Measurements from ENCODE around the gene SLC6A5.

DNA sequence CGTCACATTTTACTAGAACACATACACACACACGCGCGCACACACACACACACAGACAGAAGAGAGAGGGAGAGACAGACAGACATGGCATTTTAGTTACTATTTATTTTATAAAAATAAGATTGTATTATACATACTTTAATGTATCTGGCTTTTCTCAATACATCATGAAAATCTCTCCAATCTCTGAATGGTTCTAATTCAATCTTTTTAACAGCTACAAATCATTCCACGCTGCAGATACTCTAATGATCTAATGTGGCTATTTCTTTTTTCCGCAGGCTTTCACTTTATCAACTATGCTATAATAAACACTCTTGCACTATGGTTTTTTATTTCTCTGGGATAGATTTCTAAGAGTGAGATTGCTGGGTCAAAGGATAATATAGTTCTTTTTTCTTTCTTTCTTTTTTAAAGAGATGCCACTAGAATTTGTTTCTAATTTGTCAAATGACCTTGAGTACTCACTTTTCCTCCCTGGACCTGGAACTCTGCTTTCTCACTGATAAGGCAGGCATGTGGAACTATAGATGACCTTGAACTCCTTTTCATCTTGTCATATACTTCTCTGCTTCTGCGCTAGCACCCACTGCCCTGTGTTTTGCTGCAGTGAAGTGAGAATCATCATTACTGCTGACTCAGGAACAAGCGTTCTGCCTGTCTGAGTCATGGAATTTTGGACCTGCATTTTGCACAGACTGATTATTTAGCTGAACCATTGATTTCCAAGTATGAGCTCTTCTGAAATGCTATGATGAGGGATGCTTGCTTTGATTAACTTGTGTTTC lies 4.9 kb upstream of the SLC6A5 start:
- TF ChIP-seq, protein P1, sequence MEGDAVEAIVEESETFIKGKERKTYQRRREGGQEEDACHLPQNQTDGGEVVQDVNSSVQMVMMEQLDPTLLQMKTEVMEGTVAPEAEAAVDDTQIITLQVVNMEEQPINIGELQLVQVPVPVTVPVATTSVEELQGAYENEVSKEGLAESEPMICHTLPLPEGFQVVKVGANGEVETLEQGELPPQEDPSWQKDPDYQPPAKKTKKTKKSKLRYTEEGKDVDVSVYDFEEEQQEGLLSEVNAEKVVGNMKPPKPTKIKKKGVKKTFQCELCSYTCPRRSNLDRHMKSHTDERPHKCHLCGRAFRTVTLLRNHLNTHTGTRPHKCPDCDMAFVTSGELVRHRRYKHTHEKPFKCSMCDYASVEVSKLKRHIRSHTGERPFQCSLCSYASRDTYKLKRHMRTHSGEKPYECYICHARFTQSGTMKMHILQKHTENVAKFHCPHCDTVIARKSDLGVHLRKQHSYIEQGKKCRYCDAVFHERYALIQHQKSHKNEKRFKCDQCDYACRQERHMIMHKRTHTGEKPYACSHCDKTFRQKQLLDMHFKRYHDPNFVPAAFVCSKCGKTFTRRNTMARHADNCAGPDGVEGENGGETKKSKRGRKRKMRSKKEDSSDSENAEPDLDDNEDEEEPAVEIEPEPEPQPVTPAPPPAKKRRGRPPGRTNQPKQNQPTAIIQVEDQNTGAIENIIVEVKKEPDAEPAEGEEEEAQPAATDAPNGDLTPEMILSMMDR (IDR thresholded peaks at IDR 0.05): no peak
- no peak for TF ChIP-seq POLR2A (IDR thresholded peaks at IDR 0.05)
